RWPE1 (cell line): ENCODE data around the gene FXYD4.
"Not testable (repeated sequence)": the region's sequence is repeated elsewhere in the genome, so short reads cannot be mapped to it uniquely, and the experiment has no call there.

ENCODE experiments used
- CTCF ChIA-PET: fragments of 350-600 bp; sonication (Branson Sonifier 250); formaldehyde crosslinking; extraction: SDS; loops from one replicate; lab custom pipeline; 2021; lab: Yijun Ruan, JAX
- POLR2A ChIA-PET: fragments of 400-600 bp; formaldehyde crosslinking; extraction: SDS; loops from one replicate; lab custom pipeline; 2020; ENCODE audit warnings: antibody characterized with exemption; ENCODE audit not compliant: low non-redundant PET; lab: Yijun Ruan, JAX
- DNase-seq: peaks from one replicate; pipeline ENCODE4 v3.0.0; 2012; ENCODE audit warnings: low spot score
- H3K27ac ChIP-seq: fragments of 450-650 bp; 2 replicates; pipeline ENCODE4 v1.5.1; 2017
- CTCF ChIP-seq: fragments of 450-650 bp; conservative IDR thresholded peaks from 2 replicates; pipeline ENCODE4 v1.5.1; 2017; ENCODE audit warnings: low read depth, mild to moderate bottlenecking

FXYD4 gene

GRCh38 chr10:43327986-43328385 lies 43.5 kb upstream of the FXYD4 start:
- no peak for TF ChIP-seq CTCF
- ChIA-PET CTCF (no interaction called here), POLR2A (no interaction called here)
- H3K27ac ChIP-seq, result no peak overlapping the region
- no peak for DNase-seq

- DNase-seq, CTCF ChIA-PET, H3K27ac ChIP-seq, POLR2A ChIA-PET: not testable (repeated sequence)
Observed at GRCh38 chr10:43328810-43329209, 42.6 kb upstream of the FXYD4 start.

- CTCF ChIA-PET, H3K27ac ChIP-seq, DNase-seq, POLR2A ChIA-PET: not testable (repeated sequence)
Observed at GRCh38 chr10:43329246-43329885, 42.1 kb upstream of the FXYD4 start.

GRCh38 chr10:43330049-43330823 lies 41.2 kb upstream of the FXYD4 start:
- CTCF ChIA-PET, POLR2A ChIA-PET: not testable (repeated sequence)

GRCh38 chr10:43330824-43331127 lies 40.7 kb upstream of the FXYD4 start:
- POLR2A ChIA-PET, H3K27ac ChIP-seq, DNase-seq, CTCF ChIA-PET: not testable (repeated sequence)

More at GRCh38 chr10:43330049-43330823, 41.2 kb upstream of the FXYD4 start:
- not testable (repeated sequence) for H3K27ac ChIP-seq, DNase-seq

GRCh38 chr10:43333653-43334052 lies 37.8 kb upstream of the FXYD4 start:
- TF ChIP-seq CTCF, result no peak
- ChIA-PET CTCF (no interaction called here), POLR2A (no interaction called here)
- no peak overlapping the region for H3K27ac ChIP-seq
- DNase-seq, result no peak

GRCh38 chr10:43336061-43336460 lies 35.4 kb upstream of the FXYD4 start:
- CTCF ChIA-PET, result no interaction called here

GRCh38 chr10:43336641-43337318 lies 34.7 kb upstream of the FXYD4 start:
- TF ChIP-seq CTCF, result no peak
- ChIA-PET POLR2A (no interaction called here), CTCF (no interaction called here)
- no peak overlapping the region for H3K27ac ChIP-seq
- no peak for DNase-seq

More at GRCh38 chr10:43336061-43336460, 35.4 kb upstream of the FXYD4 start:
- TF ChIP-seq CTCF, result no peak
- H3K27ac ChIP-seq, result no peak overlapping the region
- no peak for DNase-seq
- POLR2A ChIA-PET, result no interaction called here

GRCh38 chr10:43337536-43337935 lies 33.9 kb upstream of the FXYD4 start:
- POLR2A ChIA-PET, DNase-seq, H3K27ac ChIP-seq, CTCF ChIA-PET: not testable (repeated sequence)
